B cell (primary cell): Measurements from ENCODE around the gene GGT1.
"Not testable (repeated sequence)": the region's sequence is repeated elsewhere in the genome, so short reads cannot be mapped to it uniquely, and the experiment has no call there.

Experiments
- EZH2 ChIP-seq: IDR thresholded peaks from 2 replicates; pipeline ENCODE4 v1.6.1; 2012; ENCODE audit warnings: borderline replicate concordance, low read depth, mild to moderate bottlenecking, moderate library complexity, low read length; ENCODE audit not compliant: insufficient read depth, poor library complexity, severe bottlenecking
- TF ChIP-seq, protein P1 (sequence below): fragments of 200-600 bp; IDR thresholded peaks from one replicate; pipeline ENCODE4 v1.8.0; 2022; ENCODE audit warnings: antibody characterized with exemption, mild to moderate bottlenecking

DNA sequence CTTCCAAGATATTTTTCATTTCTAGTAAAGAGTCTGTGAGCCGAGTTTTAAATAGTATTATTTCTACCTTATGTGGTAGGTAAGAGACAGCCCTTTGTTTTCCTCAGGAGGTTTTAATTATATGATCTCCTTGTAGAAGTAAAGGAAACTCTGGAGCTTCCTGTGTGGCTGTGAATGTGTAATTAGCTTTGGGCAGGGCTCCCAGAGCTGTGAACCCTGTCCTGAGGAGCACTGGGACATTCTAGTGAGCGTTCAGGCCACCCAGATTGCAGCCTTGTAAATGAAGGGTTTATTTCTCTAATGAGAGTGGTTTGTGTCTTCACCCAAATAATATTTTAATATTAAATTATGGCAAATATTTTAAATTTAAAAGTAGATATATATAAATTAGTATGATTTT, 69.5 kb downstream of the GGT1 start:
- TF ChIP-seq, protein P1, sequence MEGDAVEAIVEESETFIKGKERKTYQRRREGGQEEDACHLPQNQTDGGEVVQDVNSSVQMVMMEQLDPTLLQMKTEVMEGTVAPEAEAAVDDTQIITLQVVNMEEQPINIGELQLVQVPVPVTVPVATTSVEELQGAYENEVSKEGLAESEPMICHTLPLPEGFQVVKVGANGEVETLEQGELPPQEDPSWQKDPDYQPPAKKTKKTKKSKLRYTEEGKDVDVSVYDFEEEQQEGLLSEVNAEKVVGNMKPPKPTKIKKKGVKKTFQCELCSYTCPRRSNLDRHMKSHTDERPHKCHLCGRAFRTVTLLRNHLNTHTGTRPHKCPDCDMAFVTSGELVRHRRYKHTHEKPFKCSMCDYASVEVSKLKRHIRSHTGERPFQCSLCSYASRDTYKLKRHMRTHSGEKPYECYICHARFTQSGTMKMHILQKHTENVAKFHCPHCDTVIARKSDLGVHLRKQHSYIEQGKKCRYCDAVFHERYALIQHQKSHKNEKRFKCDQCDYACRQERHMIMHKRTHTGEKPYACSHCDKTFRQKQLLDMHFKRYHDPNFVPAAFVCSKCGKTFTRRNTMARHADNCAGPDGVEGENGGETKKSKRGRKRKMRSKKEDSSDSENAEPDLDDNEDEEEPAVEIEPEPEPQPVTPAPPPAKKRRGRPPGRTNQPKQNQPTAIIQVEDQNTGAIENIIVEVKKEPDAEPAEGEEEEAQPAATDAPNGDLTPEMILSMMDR = not testable (repeated sequence)
- TF ChIP-seq EZH2 = not testable (repeated sequence)
